Astrocyte of the cerebellum (primary cell): ENCODE measurements around the gene R3HCC1L.
"Not testable (repeated sequence)": the region's sequence is repeated elsewhere in the genome, so short reads cannot be mapped to it uniquely, and the experiment has no call there.

ENCODE experiments used
- DNase-seq: peaks from one replicate; pipeline ENCODE4 v3.0.0-alpha.2; 2011; ENCODE audit warnings: low read depth
- H3K4me3 ChIP-seq: 2 replicates; pipeline ENCODE4 v1.5.1; 2011; ENCODE audit warnings: mild to moderate bottlenecking, low read depth, low read length, moderate library complexity
- in situ Hi-C: cut with HindIII; loops from 2 replicates; pipeline ENCODE4 v1.10.0; 2017; ENCODE audit warnings: low sequenced_read_pairs
- TF ChIP-seq, protein P1 (sequence below): IDR thresholded peaks from 2 replicates; pipeline ENCODE4 v1.5.1; 2012; ENCODE audit warnings: low read length, low read depth, moderate library complexity, mild to moderate bottlenecking; ENCODE audit errors: missing control alignments

R3HCC1L gene

DNA sequence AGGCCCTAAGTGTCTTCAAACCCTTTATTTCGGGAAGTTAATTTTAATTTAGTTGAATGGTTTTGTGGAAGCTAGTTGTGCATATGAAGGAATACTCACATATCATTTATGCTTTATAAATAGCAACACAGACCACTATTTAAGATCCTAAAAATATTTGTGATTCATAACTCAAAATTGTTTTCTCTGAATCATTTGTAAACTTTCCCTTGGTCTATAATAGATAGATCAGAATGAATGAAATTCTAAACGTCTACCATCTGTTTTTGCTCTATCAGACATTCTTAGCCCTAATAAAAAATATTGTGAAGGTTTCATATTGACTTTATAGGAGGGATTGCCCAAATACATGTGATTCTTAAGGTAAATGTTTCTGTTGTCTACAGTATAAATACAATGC lies 90.1 kb downstream of the R3HCC1L start:
- in situ Hi-C loops: no loop called here
- TF ChIP-seq, protein P1, sequence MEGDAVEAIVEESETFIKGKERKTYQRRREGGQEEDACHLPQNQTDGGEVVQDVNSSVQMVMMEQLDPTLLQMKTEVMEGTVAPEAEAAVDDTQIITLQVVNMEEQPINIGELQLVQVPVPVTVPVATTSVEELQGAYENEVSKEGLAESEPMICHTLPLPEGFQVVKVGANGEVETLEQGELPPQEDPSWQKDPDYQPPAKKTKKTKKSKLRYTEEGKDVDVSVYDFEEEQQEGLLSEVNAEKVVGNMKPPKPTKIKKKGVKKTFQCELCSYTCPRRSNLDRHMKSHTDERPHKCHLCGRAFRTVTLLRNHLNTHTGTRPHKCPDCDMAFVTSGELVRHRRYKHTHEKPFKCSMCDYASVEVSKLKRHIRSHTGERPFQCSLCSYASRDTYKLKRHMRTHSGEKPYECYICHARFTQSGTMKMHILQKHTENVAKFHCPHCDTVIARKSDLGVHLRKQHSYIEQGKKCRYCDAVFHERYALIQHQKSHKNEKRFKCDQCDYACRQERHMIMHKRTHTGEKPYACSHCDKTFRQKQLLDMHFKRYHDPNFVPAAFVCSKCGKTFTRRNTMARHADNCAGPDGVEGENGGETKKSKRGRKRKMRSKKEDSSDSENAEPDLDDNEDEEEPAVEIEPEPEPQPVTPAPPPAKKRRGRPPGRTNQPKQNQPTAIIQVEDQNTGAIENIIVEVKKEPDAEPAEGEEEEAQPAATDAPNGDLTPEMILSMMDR: no peak
- no peak overlapping the region for H3K4me3 ChIP-seq
- no peak for DNase-seq

DNA sequence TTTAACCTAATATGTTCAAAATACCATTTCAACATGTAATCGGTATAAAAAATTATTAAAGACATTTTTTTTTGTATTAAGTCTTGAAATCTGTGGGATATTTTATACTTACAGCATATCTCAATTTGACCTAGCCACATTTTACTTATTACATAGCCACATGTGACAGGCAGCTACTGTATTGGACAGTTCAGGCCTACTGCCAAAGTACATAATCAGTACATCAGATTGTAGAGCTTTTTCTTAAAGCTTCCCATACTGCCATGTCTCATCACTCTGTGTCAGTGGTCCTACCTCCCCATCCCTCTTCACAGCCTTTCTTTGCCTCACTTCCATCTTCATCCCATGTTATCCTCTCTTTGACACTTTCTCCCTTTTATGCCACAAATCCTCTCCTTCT lies 90.5 kb downstream of the R3HCC1L start:
- TF ChIP-seq, protein P1: no peak
- in situ Hi-C loops: loop anchor here (25.0 kb wide), 1 partner anchor 237 kb away; no protein-coding TSS in a partner anchor
- H3K4me3 ChIP-seq: no peak overlapping the region
- DNase-seq: no peak

DNA sequence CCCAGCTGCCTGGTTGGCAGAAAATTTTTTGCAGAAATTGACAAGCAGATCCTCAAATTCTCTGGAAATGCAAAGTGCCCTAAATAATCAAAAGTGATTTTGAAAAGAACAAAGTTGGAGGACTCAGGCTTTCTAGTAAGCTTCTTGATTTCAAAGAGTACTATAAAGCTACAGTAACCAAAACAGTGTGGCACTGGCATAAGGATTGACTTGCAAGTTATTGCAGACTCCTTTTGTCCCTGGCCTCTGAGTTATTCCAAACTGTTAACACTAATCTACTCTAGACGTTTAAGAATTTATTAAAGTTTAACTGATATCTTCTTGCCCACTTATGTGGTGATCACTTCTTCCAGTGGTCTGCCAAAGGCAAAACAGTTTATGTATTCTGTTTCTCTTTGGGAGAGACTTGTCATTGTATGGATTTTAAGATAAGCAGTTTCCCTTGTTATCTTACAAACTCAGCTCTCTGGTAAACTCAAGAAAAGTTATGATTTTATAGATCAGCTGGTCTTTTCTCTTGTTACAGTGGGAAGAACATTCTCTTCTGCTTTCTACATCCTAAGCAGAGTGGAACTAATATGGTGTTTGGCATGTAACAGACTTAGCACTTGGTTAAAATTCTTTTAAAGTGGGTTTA lies 92.2 kb downstream of the R3HCC1L start:
- TF ChIP-seq, protein P1: no peak
- no peak for DNase-seq
- H3K4me3 ChIP-seq: no peak overlapping the region
- in situ Hi-C loops: loop anchor here (25.0 kb wide), 1 partner anchor 236 kb away; no protein-coding TSS in a partner anchor

DNA sequence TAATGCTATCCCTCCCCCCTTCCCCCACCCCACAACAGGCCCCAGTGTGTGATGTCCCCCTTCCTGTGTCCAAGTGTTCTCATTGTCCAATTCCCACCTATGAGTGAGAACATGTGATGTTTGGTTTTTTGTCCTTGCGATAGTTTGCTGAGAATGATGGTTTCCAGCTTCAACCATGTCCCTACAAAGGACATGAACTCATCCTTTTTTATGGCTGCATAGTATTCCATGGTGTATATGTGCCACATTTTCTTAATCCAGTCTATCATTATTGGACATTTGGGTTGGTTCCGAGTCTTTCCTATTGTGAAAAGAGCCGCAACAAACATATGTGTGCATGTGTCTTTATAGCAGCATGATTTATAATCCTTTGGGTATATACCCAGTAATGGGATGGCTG lies 93.3 kb downstream of the R3HCC1L start:
- DNase-seq, H3K4me3 ChIP-seq: not testable (repeated sequence)
- in situ Hi-C loops: loop anchor here (25.0 kb wide), 1 partner anchor 235 kb away; no protein-coding TSS in a partner anchor

DNA sequence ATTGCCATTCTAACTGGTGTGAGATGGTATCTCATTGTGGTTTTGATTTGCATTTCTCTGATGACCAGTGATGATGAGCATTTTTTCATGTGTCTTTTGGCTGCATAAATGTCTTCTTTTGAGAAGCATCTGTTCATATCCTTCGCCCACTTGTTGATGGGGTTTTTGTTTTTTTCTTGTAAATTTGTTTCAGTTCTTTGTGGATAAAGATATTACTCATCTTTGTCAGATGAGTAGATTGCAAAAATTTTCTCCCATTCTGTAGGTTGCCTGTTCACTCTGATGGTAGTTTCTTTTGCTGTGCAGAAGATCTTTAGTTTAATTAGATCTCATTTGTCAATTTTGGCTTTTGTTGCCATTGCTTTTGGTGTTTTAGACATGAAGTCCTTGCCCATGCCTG lies 93.8 kb downstream of the R3HCC1L start:
- H3K4me3 ChIP-seq, DNase-seq: not testable (repeated sequence)
- in situ Hi-C loops: loop anchor here (25.0 kb wide), 1 partner anchor 234 kb away; no protein-coding TSS in a partner anchor

DNA sequence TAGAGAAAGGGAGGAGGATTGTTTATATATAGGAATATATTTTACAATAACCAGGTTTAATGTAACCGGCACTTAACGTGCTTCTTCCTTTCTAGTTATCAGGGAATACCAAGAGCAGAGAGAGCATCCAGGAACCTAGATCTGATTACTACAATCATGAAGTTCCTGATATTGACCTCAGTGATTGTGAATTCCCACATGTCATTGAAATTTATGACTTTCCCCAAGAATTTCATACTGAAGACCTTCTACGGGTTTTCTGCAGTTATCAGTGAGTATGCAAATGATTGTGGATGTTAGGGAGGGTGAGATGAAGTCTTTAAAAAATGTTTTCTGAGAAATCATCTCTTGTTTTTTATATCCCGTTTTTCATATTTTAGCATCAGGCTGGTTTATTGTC lies 97.0 kb downstream of the R3HCC1L start:
- no peak overlapping the region for H3K4me3 ChIP-seq
- DNase-seq: no peak
- TF ChIP-seq, protein P1: no peak
- in situ Hi-C loops: loop anchor here (5.0 to 25.0 kb wide), 2 partner anchors 76 to 231 kb away; no protein-coding TSS in a partner anchor

DNA sequence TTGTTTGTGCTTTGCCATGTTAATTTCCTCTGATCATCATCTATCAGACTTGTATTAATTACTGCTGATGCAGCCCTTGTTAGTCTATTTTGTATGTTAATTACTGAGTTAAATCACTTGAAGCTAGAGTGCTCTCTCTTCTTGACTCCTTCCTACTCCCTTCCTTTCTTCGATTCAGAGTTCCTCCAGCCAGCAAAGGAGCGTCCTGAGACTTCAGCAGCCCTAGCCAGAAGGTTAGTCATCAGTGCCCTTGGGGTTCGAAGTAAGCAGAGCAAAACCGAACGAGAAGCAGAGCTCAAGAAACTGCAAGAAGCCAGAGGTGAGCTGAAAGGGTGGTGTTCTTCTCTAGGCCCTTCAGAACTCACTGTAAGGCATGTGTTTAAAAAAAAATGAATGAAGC lies 101.4 kb downstream of the R3HCC1L start:
- in situ Hi-C loops: loop anchor here (25.0 kb wide), 1 partner anchor 226 kb away; no protein-coding TSS in a partner anchor
- DNase-seq: no peak
- TF ChIP-seq, protein P1: no peak
- H3K4me3 ChIP-seq: no peak overlapping the region

DNA sequence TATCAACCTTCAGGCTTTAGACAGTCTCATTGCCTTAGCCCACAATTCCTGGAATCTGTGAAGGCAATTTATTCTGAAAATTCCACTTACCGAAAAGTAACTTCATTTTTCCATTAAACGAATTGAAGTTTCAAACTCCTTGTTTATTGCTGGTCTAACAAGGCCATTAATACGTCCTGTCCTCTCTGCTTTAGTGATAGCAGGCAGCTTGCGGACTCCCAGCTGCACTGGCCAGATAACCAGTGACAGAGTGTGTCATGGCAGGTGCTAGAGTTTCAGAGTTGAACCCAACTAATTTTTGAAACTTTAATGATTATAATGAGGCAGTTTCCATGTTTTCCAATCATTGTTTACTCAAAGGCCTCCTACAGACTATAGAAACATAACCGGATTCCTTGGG lies 102.4 kb downstream of the R3HCC1L start:
- H3K4me3 ChIP-seq: no peak overlapping the region
- in situ Hi-C loops: loop anchor here (25.0 kb wide), 1 partner anchor 225 kb away; no protein-coding TSS in a partner anchor
- no peak for DNase-seq
- TF ChIP-seq, protein P1: no peak
